ENCODE results near the gene FGF18. TPM values are rescaled to one million over a fixed set of nuclear protein-coding genes. Genes with fewer than 3 reads are reported as not detected.

FGF18 gene
- total RNA-seq, 1 experiment from 2014 or later: 1.7 TPM

DNA sequence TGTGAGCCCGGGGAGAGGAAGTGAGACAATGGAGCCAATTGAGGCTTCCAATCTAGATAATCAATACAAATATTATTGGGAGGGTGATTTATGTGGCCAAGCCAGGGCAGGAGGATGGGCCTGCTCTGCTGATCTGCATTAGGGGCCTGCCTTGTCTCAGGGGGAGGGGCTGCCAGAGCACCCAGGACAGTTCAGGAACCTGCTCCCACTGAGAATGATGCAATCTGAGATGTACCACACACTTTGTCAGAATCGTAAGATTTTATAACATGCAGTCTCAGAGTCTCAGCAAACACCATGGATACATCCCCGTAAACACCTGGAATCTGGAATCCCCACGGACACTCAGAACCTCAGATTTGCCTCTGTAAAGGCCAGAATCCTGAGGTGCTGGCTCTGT lies 19.3 kb downstream of the FGF18 start:
- no TSS peak for BruUV-seq (replicated peaks)
- no peak overlapping the region for H3K27ac ChIP-seq (ENCODE audit: low read length)
- no peak for DNase-seq (ENCODE audit: low read depth, low spot score)
- no peak overlapping the region for H3K4me3 ChIP-seq (ENCODE audit: low read depth in 2 of 2, low read length in 2 of 2)
- in situ Hi-C loops (cut with HindIII; ENCODE audit: low pct_unique_long_range_greater_than_20kb, low sequenced_read_pairs): no loop called here
- intact Hi-C loops (cut with micrococcal nuclease; ENCODE audit: unreplicated experiment): no loop called here
- H3K27me3 ChIP-seq (ENCODE audit: control insufficient read depth, insufficient read depth, low read length): no peaks in the 10 kb centered on the region
- H3K9me3 ChIP-seq (ENCODE audit: control insufficient read depth, insufficient read depth, low read depth, low read length): no peaks in the 10 kb centered on the region
- H3K36me3 ChIP-seq (ENCODE audit: control insufficient read depth, insufficient read depth, low read length): no peaks in the 10 kb centered on the region
- ATAC-seq: no peak
- no peak for TF ChIP-seq POLR2AphosphoS5 (IDR thresholded peaks at IDR 0.05; ENCODE audit: low read depth, low read length)
- H3K4me1 ChIP-seq (ENCODE audit: control insufficient read depth, insufficient read depth, low read length): no peaks in the 10 kb centered on the region
- ChIA-PET POLR2A (no interaction called here), CTCF (no interaction called here)

- POLR2A ChIA-PET: no interaction called here
- no peaks in the 10 kb centered on the region for H3K9me3 ChIP-seq (ENCODE audit: control insufficient read depth, insufficient read depth, low read depth, low read length)
- TF ChIP-seq POLR2AphosphoS5 (IDR thresholded peaks at IDR 0.05; ENCODE audit: low read depth, low read length) (no peak), TCF7L2 (IDR thresholded peaks at IDR 0.05; ENCODE audit: low read depth, low read length) (no peak), SIN3A (IDR thresholded peaks at IDR 0.05; ENCODE audit: borderline replicate concordance, insufficient read depth, low read depth, low read length) (no peak), REST (IDR thresholded peaks at IDR 0.05; ENCODE audit: insufficient read depth in 1 of 2, low read depth in 2 of 2, low read length in 1 of 2) (no peak), CTCF (IDR thresholded peaks at IDR 0.05) (no peak)
- in situ Hi-C loops (cut with HindIII; ENCODE audit: low pct_unique_long_range_greater_than_20kb, low sequenced_read_pairs): no loop called here
- intact Hi-C loops (cut with micrococcal nuclease; ENCODE audit: unreplicated experiment): no loop called here
- ATAC-seq (no peak), DNase-seq (ENCODE audit: low read depth, low spot score) (no peak)
- no peak overlapping the region for H3K27ac ChIP-seq (ENCODE audit: low read length)
- H3K4me3 ChIP-seq (ENCODE audit: low read depth in 2 of 2, low read length in 2 of 2): no peak overlapping the region
- no peaks in the 10 kb centered on the region for H3K27me3 ChIP-seq (ENCODE audit: control insufficient read depth, insufficient read depth, low read length)
- CTCF ChIA-PET: no interaction called here
- H3K4me1 ChIP-seq (ENCODE audit: control insufficient read depth, insufficient read depth, low read length): no peaks in the 10 kb centered on the region
- BruUV-seq (replicated peaks): no TSS peak
- H3K36me3 ChIP-seq (ENCODE audit: control insufficient read depth, insufficient read depth, low read length): no peaks in the 10 kb centered on the region
These were observed 21.9 kb downstream of the FGF18 start for GRCh38 chr5:171441246-171441791.

GRCh38 chr5:171442287-171443042 lies 23.0 kb downstream of the FGF18 start:
- TF ChIP-seq CTCF (IDR thresholded peaks at IDR 0.05) (no peak), SIN3A (IDR thresholded peaks at IDR 0.05; ENCODE audit: borderline replicate concordance, insufficient read depth, low read depth, low read length) (no peak), TCF7L2 (IDR thresholded peaks at IDR 0.05; ENCODE audit: low read depth, low read length) (no peak), REST (IDR thresholded peaks at IDR 0.05; ENCODE audit: insufficient read depth in 1 of 2, low read depth in 2 of 2, low read length in 1 of 2) (no peak), POLR2AphosphoS5 (IDR thresholded peaks at IDR 0.05; ENCODE audit: low read depth, low read length) (no peak)
- DNase-seq (ENCODE audit: low read depth, low spot score): no peak
- Histone ChIP-seq H3K4me1 (ENCODE audit: control insufficient read depth, insufficient read depth, low read length) (no peaks in the 10 kb centered on the region), H3K27ac (ENCODE audit: low read length) (no peak overlapping the region), H3K9me3 (ENCODE audit: control insufficient read depth, insufficient read depth, low read depth, low read length) (no peaks in the 10 kb centered on the region), H3K36me3 (ENCODE audit: control insufficient read depth, insufficient read depth, low read length) (no peaks in the 10 kb centered on the region), H3K27me3 (ENCODE audit: control insufficient read depth, insufficient read depth, low read length) (no peaks in the 10 kb centered on the region), H3K4me3 (ENCODE audit: low read depth in 2 of 2, low read length in 2 of 2) (no peak overlapping the region)
- in situ Hi-C loops (cut with HindIII; ENCODE audit: low pct_unique_long_range_greater_than_20kb, low sequenced_read_pairs): no loop called here
- ChIA-PET POLR2A (no interaction called here), CTCF (no interaction called here)
- intact Hi-C loops (cut with micrococcal nuclease; ENCODE audit: unreplicated experiment): no loop called here
- no peak for ATAC-seq
- BruUV-seq (replicated peaks): no TSS peak

Measured in Panc1 (cell line).